ENCODE measurements around the gene FBXL17. TPM values are rescaled to one million over a fixed set of nuclear protein-coding genes. Genes with fewer than 3 reads are reported as not detected.

The FBXL17 gene
- total RNA-seq, 1 donor from 2014 or later: 12.7 TPM

DNA sequence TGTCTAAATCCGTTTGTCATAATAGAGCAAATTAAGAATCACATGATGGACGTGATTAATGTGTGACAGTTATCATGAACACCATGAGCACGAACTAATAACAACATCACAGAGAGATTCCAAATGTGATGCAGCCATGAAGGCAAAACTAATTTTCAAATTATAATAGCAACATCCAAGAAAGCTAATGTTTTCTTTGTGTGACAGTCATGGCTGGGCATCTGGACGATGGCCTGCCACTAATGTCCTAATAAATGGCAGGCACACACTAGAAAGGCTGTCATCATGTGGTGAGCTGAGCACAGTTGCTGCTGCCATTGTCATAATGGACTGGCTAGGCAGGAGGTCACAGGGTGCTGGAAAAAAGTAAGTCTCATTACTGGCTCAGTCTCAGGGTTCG, 431.1 kb downstream of the FBXL17 start:
- Histone ChIP-seq H2AFZ (ENCODE audit: low read depth, low read length) (no peak overlapping the region), H3K36me3 (ENCODE audit: insufficient read depth, low read length) (no peaks in the 10 kb centered on the region), H3K9me3 (ENCODE audit: insufficient read depth, low read depth, low read length) (no peaks in the 10 kb centered on the region), H3K4me2 (ENCODE audit: low read length) (no peak overlapping the region), H3K79me2 (ENCODE audit: insufficient read depth, low read length) (no peaks in the 10 kb centered on the region), H3K9ac (ENCODE audit: low read length) (no peak overlapping the region), H3K27me3 (ENCODE audit: insufficient read depth, low read length) (no peaks in the 10 kb centered on the region), H3K4me3 (ENCODE audit: insufficient read depth, low read depth, low read length) (no peak overlapping the region), H4K20me1 (ENCODE audit: insufficient read depth, low read length) (no peaks in the 10 kb centered on the region), H3K27ac (ENCODE audit: low read depth, low read length) (no peak overlapping the region), H3K4me1 (ENCODE audit: insufficient read depth, low read length) (no peaks in the 10 kb centered on the region)
- H3K27ac Mint-ChIP-seq (ENCODE audit: unreplicated experiment): no peak overlapping the region
- H3K27me3 Mint-ChIP-seq (ENCODE audit: low read depth, unreplicated experiment): no peaks in the 10 kb centered on the region
- no peaks in the 10 kb centered on the region for H3K9me3 Mint-ChIP-seq (ENCODE audit: unreplicated experiment)
- no peaks in the 10 kb centered on the region for H3K36me3 Mint-ChIP-seq (ENCODE audit: low read depth, unreplicated experiment)
- H3K4me3 Mint-ChIP-seq (ENCODE audit: unreplicated experiment): no peak overlapping the region
- TF ChIP-seq EZH2 (IDR thresholded peaks at IDR 0.05; ENCODE audit: insufficient read depth, low read length): no peak
- TF ChIP-seq, protein P1, sequence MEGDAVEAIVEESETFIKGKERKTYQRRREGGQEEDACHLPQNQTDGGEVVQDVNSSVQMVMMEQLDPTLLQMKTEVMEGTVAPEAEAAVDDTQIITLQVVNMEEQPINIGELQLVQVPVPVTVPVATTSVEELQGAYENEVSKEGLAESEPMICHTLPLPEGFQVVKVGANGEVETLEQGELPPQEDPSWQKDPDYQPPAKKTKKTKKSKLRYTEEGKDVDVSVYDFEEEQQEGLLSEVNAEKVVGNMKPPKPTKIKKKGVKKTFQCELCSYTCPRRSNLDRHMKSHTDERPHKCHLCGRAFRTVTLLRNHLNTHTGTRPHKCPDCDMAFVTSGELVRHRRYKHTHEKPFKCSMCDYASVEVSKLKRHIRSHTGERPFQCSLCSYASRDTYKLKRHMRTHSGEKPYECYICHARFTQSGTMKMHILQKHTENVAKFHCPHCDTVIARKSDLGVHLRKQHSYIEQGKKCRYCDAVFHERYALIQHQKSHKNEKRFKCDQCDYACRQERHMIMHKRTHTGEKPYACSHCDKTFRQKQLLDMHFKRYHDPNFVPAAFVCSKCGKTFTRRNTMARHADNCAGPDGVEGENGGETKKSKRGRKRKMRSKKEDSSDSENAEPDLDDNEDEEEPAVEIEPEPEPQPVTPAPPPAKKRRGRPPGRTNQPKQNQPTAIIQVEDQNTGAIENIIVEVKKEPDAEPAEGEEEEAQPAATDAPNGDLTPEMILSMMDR (IDR thresholded peaks at IDR 0.05; ENCODE audit: insufficient read depth, low read depth, low read length): no peak
- no peaks in the 10 kb centered on the region for H3K4me1 Mint-ChIP-seq (ENCODE audit: low read depth, unreplicated experiment)
- DNase-seq (ENCODE audit: low read depth) (no peak), FAIRE-seq (no peak)

DNA sequence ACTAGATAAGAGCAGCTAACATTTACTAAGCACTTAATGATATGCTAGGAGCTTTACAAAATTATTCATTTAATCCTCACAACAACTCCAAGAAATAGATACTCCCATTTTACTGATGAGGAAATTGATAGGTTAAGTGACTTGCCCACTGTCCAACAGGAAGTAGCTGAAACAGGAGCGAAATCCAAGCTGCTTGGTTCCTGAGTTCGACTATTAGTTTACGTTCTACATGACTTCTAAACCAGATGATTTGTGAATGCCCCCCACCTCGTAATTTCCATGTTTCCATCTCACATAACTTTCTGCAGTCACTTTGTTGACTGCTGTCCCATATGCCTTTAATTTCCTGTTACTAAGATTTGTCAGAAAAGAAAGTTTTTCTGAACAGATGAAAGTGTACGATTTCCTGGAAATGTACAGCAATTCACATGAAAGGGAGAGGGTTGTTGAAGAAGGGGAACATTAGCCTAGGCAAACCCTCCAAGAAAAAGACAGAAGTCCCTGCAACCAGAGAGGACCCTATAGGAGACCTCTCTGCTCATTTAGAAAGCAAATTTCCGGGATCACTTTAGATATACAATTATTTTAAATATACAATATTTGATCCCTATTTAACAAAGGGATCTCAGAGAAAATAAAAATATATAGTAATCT, 432.1 kb downstream of the FBXL17 start:
- DNase-seq (ENCODE audit: low read depth) (no peak), FAIRE-seq (no peak)
- Mint-ChIP-seq H3K36me3 (ENCODE audit: low read depth, unreplicated experiment) (no peaks in the 10 kb centered on the region), H3K9me3 (ENCODE audit: unreplicated experiment) (no peaks in the 10 kb centered on the region), H3K4me3 (ENCODE audit: unreplicated experiment) (no peak overlapping the region), H3K27me3 (ENCODE audit: low read depth, unreplicated experiment) (no peaks in the 10 kb centered on the region), H3K4me1 (ENCODE audit: low read depth, unreplicated experiment) (no peaks in the 10 kb centered on the region), H3K27ac (ENCODE audit: unreplicated experiment) (no peak overlapping the region)
- H3K4me3 ChIP-seq (ENCODE audit: insufficient read depth, low read depth, low read length): no peak overlapping the region
- TF ChIP-seq, protein P1 (IDR thresholded peaks at IDR 0.05; ENCODE audit: insufficient read depth, low read depth, low read length): no peak
- no peak for TF ChIP-seq EZH2 (IDR thresholded peaks at IDR 0.05; ENCODE audit: insufficient read depth, low read length)
- no peaks in the 10 kb centered on the region for H3K79me2 ChIP-seq (ENCODE audit: insufficient read depth, low read length)
- H3K27ac ChIP-seq (ENCODE audit: low read depth, low read length): no peak overlapping the region
- no peaks in the 10 kb centered on the region for H3K4me1 ChIP-seq (ENCODE audit: insufficient read depth, low read length)
- no peaks in the 10 kb centered on the region for H3K9me3 ChIP-seq (ENCODE audit: insufficient read depth, low read depth, low read length)
- no peaks in the 10 kb centered on the region for H3K36me3 ChIP-seq (ENCODE audit: insufficient read depth, low read length)
- no peaks in the 10 kb centered on the region for H4K20me1 ChIP-seq (ENCODE audit: insufficient read depth, low read length)
- H3K9ac ChIP-seq (ENCODE audit: low read length): no peak overlapping the region
- H3K27me3 ChIP-seq (ENCODE audit: insufficient read depth, low read length): no peaks in the 10 kb centered on the region
- no peak overlapping the region for H3K4me2 ChIP-seq (ENCODE audit: low read length)
- H2AFZ ChIP-seq (ENCODE audit: low read depth, low read length): no peak overlapping the region

- Histone ChIP-seq H3K36me3 (ENCODE audit: insufficient read depth, low read length) (no peaks in the 10 kb centered on the region), H3K9ac (ENCODE audit: low read length) (no peak overlapping the region), H3K4me1 (ENCODE audit: insufficient read depth, low read length) (no peaks in the 10 kb centered on the region), H4K20me1 (ENCODE audit: insufficient read depth, low read length) (no peaks in the 10 kb centered on the region), H2AFZ (ENCODE audit: low read depth, low read length) (no peak overlapping the region), H3K9me3 (ENCODE audit: insufficient read depth, low read depth, low read length) (no peaks in the 10 kb centered on the region), H3K4me2 (ENCODE audit: low read length) (no peak overlapping the region), H3K27me3 (ENCODE audit: insufficient read depth, low read length) (no peaks in the 10 kb centered on the region), H3K27ac (ENCODE audit: low read depth, low read length) (no peak overlapping the region), H3K4me3 (ENCODE audit: insufficient read depth, low read depth, low read length) (no peak overlapping the region), H3K79me2 (ENCODE audit: insufficient read depth, low read length) (no peaks in the 10 kb centered on the region)
- FAIRE-seq: no peak
- Mint-ChIP-seq H3K27me3 (ENCODE audit: low read depth, unreplicated experiment) (no peaks in the 10 kb centered on the region), H3K4me1 (ENCODE audit: low read depth, unreplicated experiment) (no peaks in the 10 kb centered on the region), H3K4me3 (ENCODE audit: unreplicated experiment) (no peak overlapping the region), H3K27ac (ENCODE audit: unreplicated experiment) (no peak overlapping the region), H3K9me3 (ENCODE audit: unreplicated experiment) (no peaks in the 10 kb centered on the region), H3K36me3 (ENCODE audit: low read depth, unreplicated experiment) (no peaks in the 10 kb centered on the region)
- TF ChIP-seq, protein P1 (IDR thresholded peaks at IDR 0.05; ENCODE audit: insufficient read depth, low read depth, low read length): no peak
- TF ChIP-seq EZH2 (IDR thresholded peaks at IDR 0.05; ENCODE audit: insufficient read depth, low read length): no peak
- DNase-seq (ENCODE audit: low read depth): no peak
Observed at GRCh38 chr5:107948377-107948776, 433.5 kb downstream of the FBXL17 start.
